Esophagus (tissue), 2 donors: ENCODE data around the gene ZCCHC8. TPM values are rescaled to one million over a fixed set of nuclear protein-coding genes. Genes with fewer than 3 reads are reported as not detected.

ENCODE experiments used
- H3K27ac ChIP-seq, 2 donors: one replicate each; pipeline ENCODE4 v1.5.1; 2013; ENCODE audit warnings: low read depth in 2 of 2, mild to moderate bottlenecking in 2 of 2, inconsistent platforms in 1 of 2, low read length in 1 of 2, moderate library complexity in 1 of 2
- H3K27me3 ChIP-seq, 2 donors: one replicate each; pipeline ENCODE4 v1.6.1; 2013; ENCODE audit warnings: low read length in 2 of 2, control low read depth in 1 of 2, mild to moderate bottlenecking in 1 of 2; ENCODE audit not compliant: insufficient read depth in 2 of 2, control insufficient read depth in 1 of 2
- H3K36me3 ChIP-seq, 2 donors: one replicate each; pipeline ENCODE4 v1.6.1; 2013; ENCODE audit warnings: low read length in 1 of 2; ENCODE audit not compliant: control insufficient read depth in 2 of 2, insufficient read depth in 2 of 2
- H3K4me1 ChIP-seq, 2 donors: one replicate each; pipeline ENCODE4 v1.6.1; 2013; ENCODE audit warnings: low read length in 1 of 2; ENCODE audit not compliant: control insufficient read depth in 2 of 2, insufficient read depth in 2 of 2
- H3K4me3 ChIP-seq, 2 donors: one replicate each; pipeline ENCODE4 v1.5.1; 2013; ENCODE audit warnings: low read length in 2 of 2, mild to moderate bottlenecking in 2 of 2, low read depth in 1 of 2, moderate library complexity in 1 of 2
- H3K9me3 ChIP-seq, 2 donors: one replicate each; pipeline ENCODE4 v1.6.1; 2013; ENCODE audit warnings: mild to moderate bottlenecking in 2 of 2, low read depth in 1 of 2, low read length in 1 of 2, moderate library complexity in 1 of 2; ENCODE audit not compliant: control insufficient read depth in 2 of 2, insufficient read depth in 1 of 2
- WGBS, 2 donors: extraction: QIAGEN DNeasy Blood & Tissue Kit; methylation state at CpG; one replicate each; pipeline ENCODE4 v1.1.7; 2013; 5-methylcytosine and 5-hydroxymethylcytosine counted together
- polyA plus RNA-seq, 2 donors: library from polyadenylated mRNA; stranded (reverse); fragments of 200-250 nt; gene quantifications; one replicate each; pipeline ENCODE4 v1.2.3, GENCODE V29; 2013
- donor health status: healthy with polysubstance abuse.
- donor health status: Bipolar disorder and iron deficiency.

The ZCCHC8 gene
- polyA plus RNA-seq, 2 donors, result 15.4 to 27.6 TPM

GRCh38 chr12:122526683-122527477, 26.1 kb upstream of the ZCCHC8 start, which contains the start of the genes KNTC1 and RSRC2:
Gene KNTC1 (plus strand): TSS chr12:122527249. CDS start chr12:122530064, 2,815 bp downstream.
Gene RSRC2 (minus strand): TSS chr12:122526936. CDS start chr12:122526853, 83 bp downstream.
- no peaks in the 10 kb centered on the region for H3K36me3 ChIP-seq
- H3K4me1 ChIP-seq, result peaks cover 0 to 2% of the 10 kb centered on the region in 2 donors
- 0% methylated on average over 51 of the region's 51 CpGs for WGBS, 2 donors
- no peaks in the 10 kb centered on the region for H3K9me3 ChIP-seq
- H3K27ac ChIP-seq, result peak within 1 kb of the TSS; percentile 95 to 97
- H3K4me3 ChIP-seq, result peak within 1 kb of the TSS; percentile 61 to 93
- no peaks in the 10 kb centered on the region for H3K27me3 ChIP-seq

DNA sequence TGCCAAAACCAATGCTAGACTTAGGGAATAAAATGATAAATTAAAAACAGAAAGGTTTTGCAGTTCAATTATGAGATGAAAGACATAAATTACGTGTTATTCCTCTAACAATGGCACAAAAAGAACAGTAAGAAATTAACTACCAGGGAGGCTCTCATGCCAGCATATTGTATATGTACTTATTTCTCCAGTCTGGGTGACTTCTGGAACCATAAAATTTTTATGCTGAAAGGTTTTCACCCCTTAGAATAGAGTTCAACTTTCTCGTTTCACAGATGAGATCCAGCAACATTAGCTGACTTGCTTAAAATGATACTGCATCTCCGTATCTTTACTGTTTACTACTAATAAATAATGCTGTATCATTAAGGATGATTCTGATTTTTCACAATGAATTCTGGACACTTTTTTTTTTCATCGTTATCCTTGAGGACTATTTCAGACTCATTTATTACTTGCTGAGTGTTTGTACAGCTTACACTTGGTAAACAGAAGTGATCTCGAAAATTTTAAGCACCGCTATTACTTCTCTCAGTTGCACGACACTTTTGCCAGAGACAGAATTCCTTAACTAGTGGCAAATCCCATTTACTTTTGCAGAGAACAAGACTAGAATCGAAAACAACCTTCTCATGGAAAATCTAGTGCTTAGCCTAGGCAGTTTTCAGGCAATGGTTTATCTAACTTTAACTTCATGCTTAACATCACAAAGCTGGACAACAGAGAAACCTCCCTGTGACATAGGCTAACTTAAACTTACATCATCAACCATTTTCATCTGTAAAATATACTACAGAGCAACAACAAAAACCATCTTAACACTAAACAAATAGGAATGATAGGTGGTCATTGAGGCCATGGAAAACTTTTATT, 23.4 kb upstream of the ZCCHC8 start:
- Histone ChIP-seq H3K27ac (no peak overlapping the region), H3K4me3 (peak overlapping the region in 1 of 2 donors; percentile 40), H3K36me3 (peaks cover 4 to 8% of the 10 kb centered on the region in 2 donors), H3K4me1 (peaks cover 0 to 2% of the 10 kb centered on the region in 2 donors), H3K27me3 (no peaks in the 10 kb centered on the region), H3K9me3 (no peaks in the 10 kb centered on the region)
- 9 to 14% methylated on average over 8 of the region's 8 CpGs for WGBS, 2 donors

- Histone ChIP-seq H3K9me3 (no peaks in the 10 kb centered on the region), H3K27ac (no peak overlapping the region), H3K27me3 (no peaks in the 10 kb centered on the region), H3K36me3 (peaks cover 4 to 8% of the 10 kb centered on the region in 2 donors), H3K4me3 (no peak overlapping the region), H3K4me1 (peaks cover 0 to 2% of the 10 kb centered on the region in 2 donors)
- 41 to 51% methylated on average over 8 of the region's 8 CpGs for WGBS, 2 donors
Observed at GRCh38 chr12:122523280-122523679, 22.5 kb upstream of the ZCCHC8 start.

- H3K4me1 ChIP-seq, result peaks cover 0 to 2% of the 10 kb centered on the region in 2 donors
- H3K9me3 ChIP-seq, result no peaks in the 10 kb centered on the region
- no peaks in the 10 kb centered on the region for H3K27me3 ChIP-seq
- H3K4me3 ChIP-seq, result no peak overlapping the region
- 92 to 94% methylated on average over 4 of the region's 4 CpGs for WGBS, 2 donors
- no peak overlapping the region for H3K27ac ChIP-seq
- peaks cover 13 to 16% of the 10 kb centered on the region in 2 donors for H3K36me3 ChIP-seq
Observed at GRCh38 chr12:122520676-122521075, 19.9 kb upstream of the ZCCHC8 start.

GRCh38 chr12:122519418-122519817, 18.7 kb upstream of the ZCCHC8 start:
- H3K27ac ChIP-seq, result no peak overlapping the region
- peaks cover 0 to 2% of the 10 kb centered on the region in 2 donors for H3K4me1 ChIP-seq
- H3K27me3 ChIP-seq, result no peaks in the 10 kb centered on the region
- WGBS, 2 donors, result 88 to 90% methylated on average over 1 of the region's 1 CpG
- H3K4me3 ChIP-seq, result no peak overlapping the region
- peaks cover 20% of the 10 kb centered on the region in 2 donors for H3K36me3 ChIP-seq
- H3K9me3 ChIP-seq, result no peaks in the 10 kb centered on the region

GRCh38 chr12:122518908-122519307, 18.2 kb upstream of the ZCCHC8 start:
- 91 to 98% methylated on average over 1 of the region's 1 CpG for WGBS, 2 donors
- H3K9me3 ChIP-seq, result no peaks in the 10 kb centered on the region
- peaks cover 20% of the 10 kb centered on the region in 2 donors for H3K36me3 ChIP-seq
- no peaks in the 10 kb centered on the region for H3K27me3 ChIP-seq
- H3K4me3 ChIP-seq, result no peak overlapping the region
- peaks cover 0 to 2% of the 10 kb centered on the region in 2 donors for H3K4me1 ChIP-seq
- H3K27ac ChIP-seq, result no peak overlapping the region

DNA sequence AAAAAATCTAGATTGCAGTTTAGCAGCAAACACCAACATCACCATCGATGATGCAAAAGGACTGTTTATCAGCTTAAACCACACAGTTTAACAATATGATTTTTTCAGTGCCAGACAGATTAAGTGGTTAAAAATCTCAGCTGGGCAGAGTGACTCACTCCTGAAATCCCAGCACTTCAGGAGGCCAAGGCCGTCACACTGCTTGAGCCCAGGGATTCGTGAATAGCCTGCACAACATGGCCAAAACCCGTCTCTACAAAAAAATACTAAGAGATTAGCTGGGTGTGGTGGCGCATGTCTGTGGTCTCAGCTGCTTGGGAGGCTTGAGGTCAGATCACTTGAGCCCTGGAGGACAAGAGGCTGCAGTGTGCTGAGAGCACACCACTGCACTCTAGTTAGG, 17.1 kb upstream of the ZCCHC8 start:
- H3K4me1 ChIP-seq, result no peaks in the 10 kb centered on the region
- WGBS, 2 donors, result 55 to 61% methylated on average over 5 of the region's 5 CpGs
- no peaks in the 10 kb centered on the region for H3K9me3 ChIP-seq
- peaks cover 23 to 25% of the 10 kb centered on the region in 2 donors for H3K36me3 ChIP-seq
- no peak overlapping the region for H3K4me3 ChIP-seq
- no peaks in the 10 kb centered on the region for H3K27me3 ChIP-seq
- H3K27ac ChIP-seq, result no peak overlapping the region

- no peak overlapping the region for H3K27ac ChIP-seq
- H3K4me3 ChIP-seq, result no peak overlapping the region
- 87 to 89% methylated on average over 13 of the region's 13 CpGs for WGBS, 2 donors
- H3K36me3 ChIP-seq, result peaks cover 23 to 31% of the 10 kb centered on the region in 2 donors
- no peaks in the 10 kb centered on the region for H3K9me3 ChIP-seq
- H3K27me3 ChIP-seq, result no peaks in the 10 kb centered on the region
- no peaks in the 10 kb centered on the region for H3K4me1 ChIP-seq
Observed at GRCh38 chr12:122516544-122517361, 16.0 kb upstream of the ZCCHC8 start.

GRCh38 chr12:122515275-122515674, 14.5 kb upstream of the ZCCHC8 start:
- Histone ChIP-seq H3K36me3 (peaks cover 17 to 33% of the 10 kb centered on the region in 2 donors), H3K9me3 (no peaks in the 10 kb centered on the region), H3K27me3 (no peaks in the 10 kb centered on the region), H3K4me3 (no peak overlapping the region), H3K27ac (no peak overlapping the region), H3K4me1 (no peaks in the 10 kb centered on the region)
- 94 to 95% methylated on average over 2 of the region's 2 CpGs for WGBS, 2 donors
